ENCODE results near the gene ZNHIT2. TPM values are rescaled to one million over a fixed set of nuclear protein-coding genes. Genes with fewer than 3 reads are reported as not detected.

ZNHIT2 gene
- total and polyA plus RNA-seq, 3 experiments from 2014 or later: 15.2 to 20.1 (median 19.8) TPM

DNA sequence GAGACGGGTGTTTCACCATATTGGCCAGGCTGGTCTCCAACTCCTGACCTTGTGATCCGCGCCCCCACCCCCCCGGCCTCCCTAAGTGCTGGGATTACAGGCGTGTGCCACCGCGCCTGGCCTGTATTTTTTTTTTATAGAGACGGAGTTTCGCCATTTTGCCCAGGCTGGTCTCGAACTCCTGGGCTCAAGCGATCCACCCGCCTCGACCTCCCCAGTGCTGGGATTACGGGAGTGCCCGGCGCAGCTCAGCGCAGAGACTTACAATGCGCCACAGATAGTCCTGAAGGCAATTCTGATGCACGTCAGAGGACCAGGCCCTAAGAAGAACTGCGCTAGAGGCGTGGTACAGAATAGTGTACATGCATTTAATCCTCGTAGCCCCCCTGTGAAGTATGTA lies 22.1 kb downstream of the ZNHIT2 start:
- no peaks in the 10 kb centered on the region for H3K9me3 Mint-ChIP-seq
- POLR2A ChIA-PET: interaction anchor here (0.8 to 2.0 kb wide), 8 partner anchors 15 to 81 kb away, joined by 3 to 11 read pairs (median 6); partner anchors contain the start of genes ARL2, FAU, MRPL49 and TM7SF2
- Histone ChIP-seq H3K27me3 (ENCODE audit: insufficient read depth, low read length, poor library complexity, severe bottlenecking) (no peaks in the 10 kb centered on the region), H3K27ac (ENCODE audit: low read depth, low read length) (peak overlapping the region; percentile 25), H3K36me3 (ENCODE audit: insufficient read depth, low read length) (peaks cover 12% of the 10 kb centered on the region), H3K9me3 (ENCODE audit: low read length) (no peaks in the 10 kb centered on the region), H3K4me3 (ENCODE audit: low read length) (no peak overlapping the region), H3K4me1 (ENCODE audit: insufficient read depth, low read length) (peaks cover 22% of the 10 kb centered on the region)
- peak overlapping the region in 6 of 7 donors; percentile 92 to 95 (median 94) for H3K4me3 Mint-ChIP-seq
- H3K4me1 Mint-ChIP-seq: peaks cover 12 to 28% (median 19%) of the 10 kb centered on the region in 3 donors
- H3K36me3 Mint-ChIP-seq: peaks cover 0 to 19% (median 4%) of the 10 kb centered on the region in 3 donors
- DNase-seq: no peak
- H3K27me3 Mint-ChIP-seq: no peaks in the 10 kb centered on the region
- H3K27ac Mint-ChIP-seq: peak overlapping the region; percentile 76 to 98 (median 94)
- CTCF ChIA-PET: interaction anchor here (1.0 to 9.1 kb wide), 4 partner anchors 16 to 351 kb away, joined by 3 to 104 read pairs (median 4); partner anchors contain the start of genes TM7SF2 and ZNHIT2

DNA sequence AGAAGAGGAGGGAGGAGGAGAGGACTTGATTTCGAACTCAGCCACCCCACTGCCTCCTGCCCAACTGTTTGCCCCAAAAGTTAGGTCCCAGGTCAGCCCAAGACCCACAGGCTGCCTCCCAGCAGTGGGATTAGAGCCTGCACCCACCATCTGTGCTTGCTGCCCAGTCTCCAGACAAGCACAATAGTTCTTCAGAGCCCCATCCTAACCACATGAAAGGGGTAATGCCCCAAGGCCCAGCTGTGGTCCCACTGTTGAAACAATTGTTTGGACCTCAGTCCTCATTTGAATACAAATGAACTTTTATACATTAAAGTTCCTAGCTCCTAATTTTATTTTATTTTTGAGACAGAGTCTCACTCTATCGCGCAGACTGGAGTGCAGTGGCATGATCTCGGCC lies 26.9 kb downstream of the ZNHIT2 start:
- Histone ChIP-seq H3K27me3 (ENCODE audit: insufficient read depth, low read length, poor library complexity, severe bottlenecking) (no peaks in the 10 kb centered on the region), H3K4me3 (ENCODE audit: low read length) (no peak overlapping the region), H3K36me3 (ENCODE audit: insufficient read depth, low read length) (peaks cover 9% of the 10 kb centered on the region), H3K4me1 (ENCODE audit: insufficient read depth, low read length) (peaks cover 10% of the 10 kb centered on the region), H3K9me3 (ENCODE audit: low read length) (no peaks in the 10 kb centered on the region), H3K27ac (ENCODE audit: low read depth, low read length) (no peak overlapping the region)
- ChIA-PET POLR2A (interaction anchor here (0.5 kb wide), 1 partner anchor 10 kb away, joined by 3 read pairs; no protein-coding TSS in a partner anchor), CTCF (interaction anchor here (1.5 kb wide), 1 partner anchor 22 kb away, joined by 5 read pairs; the partner anchor contains the start of gene TM7SF2)
- peak overlapping the region in 1 of 7 donors; percentile 20 for H3K4me3 Mint-ChIP-seq
- DNase-seq: no peak
- H3K27me3 Mint-ChIP-seq: no peaks in the 10 kb centered on the region
- no peaks in the 10 kb centered on the region for H3K9me3 Mint-ChIP-seq
- H3K27ac Mint-ChIP-seq: no peak overlapping the region
- H3K4me1 Mint-ChIP-seq: peaks cover 5% of the 10 kb centered on the region in 3 donors
- H3K36me3 Mint-ChIP-seq: peaks cover 3 to 40% (median 9%) of the 10 kb centered on the region in 3 donors

DNA sequence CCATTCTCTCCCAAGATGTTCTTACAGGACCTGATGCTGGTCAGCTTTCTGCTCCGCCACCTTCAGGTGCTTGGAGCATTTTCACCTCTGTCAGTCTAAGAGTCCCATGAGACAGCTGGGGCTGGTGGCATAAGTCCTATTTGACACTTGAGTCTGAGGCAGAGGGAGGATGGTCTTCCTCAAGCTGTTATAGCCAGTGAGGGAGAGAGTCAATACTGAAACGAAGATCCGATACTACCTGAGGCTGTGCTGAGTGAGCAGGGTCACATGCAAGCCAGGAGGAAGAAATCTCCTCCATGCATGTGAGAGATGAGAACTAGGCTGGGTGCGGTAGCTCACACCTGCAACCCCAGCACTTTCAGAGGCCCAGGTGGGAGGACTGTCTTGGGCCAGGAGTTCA lies 27.9 kb downstream of the ZNHIT2 start:
- H3K4me3 Mint-ChIP-seq: peak overlapping the region in 1 of 7 donors; percentile 30
- H3K27ac Mint-ChIP-seq: peak overlapping the region in 2 of 8 donors; percentile 21 to 58
- H3K27me3 Mint-ChIP-seq: no peaks in the 10 kb centered on the region
- DNase-seq: no peak
- Histone ChIP-seq H3K4me3 (ENCODE audit: low read length) (no peak overlapping the region), H3K27me3 (ENCODE audit: insufficient read depth, low read length, poor library complexity, severe bottlenecking) (no peaks in the 10 kb centered on the region), H3K36me3 (ENCODE audit: insufficient read depth, low read length) (peaks cover 13% of the 10 kb centered on the region), H3K27ac (ENCODE audit: low read depth, low read length) (no peak overlapping the region), H3K9me3 (ENCODE audit: low read length) (no peaks in the 10 kb centered on the region), H3K4me1 (ENCODE audit: insufficient read depth, low read length) (peaks cover 18% of the 10 kb centered on the region)
- H3K9me3 Mint-ChIP-seq: no peaks in the 10 kb centered on the region
- ChIA-PET CTCF (no interaction called here), POLR2A (no interaction called here)
- H3K36me3 Mint-ChIP-seq: peaks cover 4 to 46% (median 10%) of the 10 kb centered on the region in 3 donors
- peaks cover 12 to 13% (median 13%) of the 10 kb centered on the region in 3 donors for H3K4me1 Mint-ChIP-seq

GRCh38 chr11:65087827-65088226 lies 29.7 kb downstream of the ZNHIT2 start:
- ChIA-PET POLR2A (no interaction called here), CTCF (no interaction called here)
- no peak overlapping the region for H3K4me3 Mint-ChIP-seq
- Histone ChIP-seq H3K27ac (ENCODE audit: low read depth, low read length) (no peak overlapping the region), H3K4me1 (ENCODE audit: insufficient read depth, low read length) (peaks cover 26% of the 10 kb centered on the region), H3K36me3 (ENCODE audit: insufficient read depth, low read length) (peaks cover 13% of the 10 kb centered on the region), H3K27me3 (ENCODE audit: insufficient read depth, low read length, poor library complexity, severe bottlenecking) (no peaks in the 10 kb centered on the region), H3K9me3 (ENCODE audit: low read length) (no peaks in the 10 kb centered on the region), H3K4me3 (ENCODE audit: low read length) (no peak overlapping the region)
- H3K36me3 Mint-ChIP-seq: peaks cover 4 to 55% (median 11%) of the 10 kb centered on the region in 3 donors
- DNase-seq: no peak
- peak overlapping the region in 1 of 8 donors; percentile 58 for H3K27ac Mint-ChIP-seq
- H3K4me1 Mint-ChIP-seq: peaks cover 23 to 30% (median 28%) of the 10 kb centered on the region in 3 donors
- peaks cover 0 to 2% of the 10 kb centered on the region in 2 donors for H3K27me3 Mint-ChIP-seq
- H3K9me3 Mint-ChIP-seq: no peaks in the 10 kb centered on the region

DNA sequence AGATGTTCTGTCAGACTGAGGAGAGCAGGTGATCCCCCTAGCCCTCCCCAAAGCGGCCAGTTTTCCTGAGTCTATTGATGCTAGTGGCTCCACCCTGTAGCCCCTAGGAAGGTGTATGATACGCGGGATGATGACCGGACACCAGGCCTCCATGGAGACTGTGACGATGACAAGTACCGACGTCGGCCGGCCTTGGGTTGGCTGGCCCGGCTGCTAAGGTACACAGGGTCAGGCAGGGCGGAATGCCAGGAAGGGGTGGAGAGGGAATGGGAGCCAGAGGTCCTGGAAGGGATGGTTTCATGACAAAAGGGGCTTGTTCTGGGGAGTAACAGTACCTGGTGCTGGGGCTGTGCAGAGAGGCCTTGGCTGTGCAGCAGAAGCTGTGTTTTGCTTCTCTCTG lies 30.3 kb downstream of the ZNHIT2 start:
- Mint-ChIP-seq H3K36me3 (peaks cover 4 to 55% (median 11%) of the 10 kb centered on the region in 3 donors), H3K9me3 (no peaks in the 10 kb centered on the region), H3K27me3 (peaks cover 0 to 2% of the 10 kb centered on the region in 2 donors), H3K27ac (peak overlapping the region in 1 of 8 donors; percentile 58), H3K4me1 (peaks cover 23 to 32% (median 28%) of the 10 kb centered on the region in 3 donors), H3K4me3 (no peak overlapping the region)
- ChIA-PET CTCF (interaction anchor here (0.6 to 2.0 kb wide), 2 partner anchors 35 to 36 kb away, joined by 3 to 5 read pairs; partner anchors contain the start of genes FAU and MRPL49), POLR2A (no interaction called here)
- Histone ChIP-seq H3K9me3 (ENCODE audit: low read length) (no peaks in the 10 kb centered on the region), H3K4me1 (ENCODE audit: insufficient read depth, low read length) (peaks cover 26% of the 10 kb centered on the region), H3K4me3 (ENCODE audit: low read length) (no peak overlapping the region), H3K27ac (ENCODE audit: low read depth, low read length) (no peak overlapping the region), H3K27me3 (ENCODE audit: insufficient read depth, low read length, poor library complexity, severe bottlenecking) (no peaks in the 10 kb centered on the region), H3K36me3 (ENCODE audit: insufficient read depth, low read length) (peaks cover 13% of the 10 kb centered on the region)
- DNase-seq: no peak

- peaks cover 26% of the 10 kb centered on the region for H3K4me1 ChIP-seq (ENCODE audit: insufficient read depth, low read length)
- ChIA-PET POLR2A (no interaction called here), CTCF (interaction anchor here (0.6 to 2.0 kb wide), 3 partner anchors 26 to 36 kb away, joined by 3 to 5 read pairs (median 3); partner anchors contain the start of genes FAU and MRPL49)
- DNase-seq: no peak
- H3K4me3 ChIP-seq (ENCODE audit: low read length): no peak overlapping the region
- Mint-ChIP-seq H3K36me3 (peaks cover 4 to 55% (median 11%) of the 10 kb centered on the region in 3 donors), H3K4me3 (no peak overlapping the region), H3K9me3 (no peaks in the 10 kb centered on the region), H3K4me1 (peaks cover 23 to 32% (median 28%) of the 10 kb centered on the region in 3 donors), H3K27me3 (peaks cover 0 to 2% of the 10 kb centered on the region in 2 donors), H3K27ac (peak overlapping the region in 2 of 8 donors; percentile 80 to 96)
- no peaks in the 10 kb centered on the region for H3K9me3 ChIP-seq (ENCODE audit: low read length)
- no peaks in the 10 kb centered on the region for H3K27me3 ChIP-seq (ENCODE audit: insufficient read depth, low read length, poor library complexity, severe bottlenecking)
- H3K27ac ChIP-seq (ENCODE audit: low read depth, low read length): no peak overlapping the region
- peaks cover 13% of the 10 kb centered on the region for H3K36me3 ChIP-seq (ENCODE audit: insufficient read depth, low read length)
These were observed 30.7 kb downstream of the ZNHIT2 start for GRCh38 chr11:65086809-65087208.

DNA sequence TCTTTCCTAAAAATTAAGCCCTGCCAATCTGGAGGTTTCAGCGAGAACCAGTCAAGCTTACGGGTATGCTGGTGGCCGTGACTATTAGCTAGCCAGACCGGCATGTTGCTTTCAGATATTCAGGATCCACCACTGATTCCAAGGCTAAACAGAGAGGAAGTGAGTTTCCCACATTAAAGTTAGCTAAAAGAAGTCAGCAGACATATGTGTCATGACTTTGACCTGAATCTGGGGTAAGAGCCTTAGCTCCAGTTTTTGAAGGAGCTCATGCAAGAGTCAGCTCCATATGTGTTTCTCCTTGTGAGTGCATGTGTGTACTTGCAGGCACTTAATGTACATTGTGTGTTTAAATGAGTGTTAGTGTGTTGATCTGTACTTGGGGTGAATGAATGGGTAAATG lies 32.1 kb downstream of the ZNHIT2 start:
- Mint-ChIP-seq H3K36me3 (peaks cover 4 to 55% (median 11%) of the 10 kb centered on the region in 3 donors), H3K27me3 (peaks cover 0 to 2% of the 10 kb centered on the region in 2 donors), H3K27ac (peak overlapping the region; percentile 4 to 99 (median 97)), H3K4me3 (peak overlapping the region; percentile 91 to 96 (median 92)), H3K4me1 (peaks cover 23 to 32% (median 28%) of the 10 kb centered on the region in 3 donors), H3K9me3 (no peaks in the 10 kb centered on the region)
- ChIA-PET CTCF (interaction anchor here (0.7 to 2.0 kb wide), 5 partner anchors 12 to 71 kb away, joined by 4 to 7 read pairs (median 5); partner anchors contain the start of genes ARL2, FAU, MRPL49 and SNX15), POLR2A (interaction anchor here (0.8 to 1.4 kb wide), 2 partner anchors 32 to 37 kb away, joined by 3 to 6 read pairs; partner anchors contain the start of genes FAU, MRPL49 and ZNHIT2)
- H3K9me3 ChIP-seq (ENCODE audit: low read length): no peaks in the 10 kb centered on the region
- H3K27ac ChIP-seq (ENCODE audit: low read depth, low read length): no peak overlapping the region
- H3K4me1 ChIP-seq (ENCODE audit: insufficient read depth, low read length): peaks cover 26% of the 10 kb centered on the region
- H3K36me3 ChIP-seq (ENCODE audit: insufficient read depth, low read length): peaks cover 13% of the 10 kb centered on the region
- DNase-seq: no peak
- no peak overlapping the region for H3K4me3 ChIP-seq (ENCODE audit: low read length)
- H3K27me3 ChIP-seq (ENCODE audit: insufficient read depth, low read length, poor library complexity, severe bottlenecking): no peaks in the 10 kb centered on the region
